Right lobe of liver (tissue), 6 donors: Measurements from ENCODE around the gene TMEM132D. TPM values are rescaled to one million over a fixed set of nuclear protein-coding genes. Genes with fewer than 3 reads are reported as not detected.

Experiments used
- ATAC-seq, 4 donors: fragments of 200-7000 bp; cut with Tn5 transposase; one replicate each; pipeline ENCODE4 v1.9.1; 2020; ENCODE audit warnings: mild to moderate bottlenecking in 4 of 4, moderate library complexity in 4 of 4
- DNase-seq, 3 donors: peaks; one replicate each; pipeline ENCODE4 v3.0.0-alpha.2; 2020
- H3K27ac ChIP-seq, 3 donors: fragments of 200-600 bp; one replicate each; pipeline ENCODE4 v1.8.0; 2022
- H3K27me3 ChIP-seq, 2 donors: fragments of 200-600 bp; one replicate each; pipeline ENCODE4 v1.8.0; 2022
- H3K36me3 ChIP-seq, 4 donors: fragments of 200-600 bp; sonication (generic) in 1 of 4; one replicate each; pipeline versions ENCODE4 v1.5.1 to v1.8.0; 2017 to 2022; ENCODE audit warnings: control low read depth in 1 of 4
- H3K4me1 ChIP-seq, 4 donors: fragments of 200-600 bp; sonication (generic) in 1 of 4; one replicate each; pipeline versions ENCODE4 v1.5.1 to v1.8.0; 2017 to 2022; ENCODE audit warnings: control low read depth in 1 of 4
- H3K4me3 ChIP-seq, 3 donors: fragments of 200-600 bp; one replicate each; pipeline ENCODE4 v1.8.0; 2022
- H3K9me3 ChIP-seq, 4 donors: fragments of 200-600 bp; sonication (generic) in 1 of 4; one replicate each; pipeline versions ENCODE4 v1.5.1 to v1.8.0; 2017 to 2022; ENCODE audit warnings: control low read depth in 1 of 4
- CTCF ChIP-seq, 4 donors: fragments of 200-600 bp in 3 of 4; fragments of 450-650 bp in 1 of 4; IDR thresholded peaks; one replicate each; pipeline versions ENCODE4 v1.5.1 to v1.8.0; 2016 to 2022; ENCODE audit warnings: antibody characterized with exemption in 4 of 4, mild to moderate bottlenecking in 2 of 4
- POLR2A ChIP-seq: fragments of 450-650 bp; IDR thresholded peaks from one replicate; pipeline ENCODE4 v1.6.1; 2017; ENCODE audit warnings: antibody characterized with exemption, mild to moderate bottlenecking
- WGBS: methylation state at CpG from one replicate; pipeline ENCODE4 v1.1.6; 2018; ENCODE audit warnings: low coverage, low lambda C conversion rate; ENCODE audit not compliant: insufficient coverage; ENCODE audit errors: missing lambda C conversion rate; 5-methylcytosine and 5-hydroxymethylcytosine counted together
- intact Hi-C, 2 donors: fragments of 100-400 bp; cut with DNase I; formaldehyde crosslinking; loops; one replicate each; pipeline versions ENCODE4 v1.11.2 to v1.14.1; 2022
- total RNA-seq, 6 experiments: library from RNA; depleted of rRNA in 2 of 6; stranded (reverse); fragments of >200 nt in 2 of 6; fragmentation: NEBNext Ultra II Directional in 3 of 6; extraction: Animal tissue kit (Norgen Biotek cat#: 25700) in 3 of 6; gene quantifications; one replicate each; pipeline versions ENCODE4 v1.1.0 to v1.2.4, GENCODE V29; 2016 to 2023
- donor health status: DM: no; HTN: yes; CAD: no.
- donor health status: DM: no; HTN: no; CAD: no.
- donor health status: DM: no; HTN: no; CAD: no.
- donor health status: DM: no; HTN: yes; CAD: no.
- donor health status: DM: no; HTN: yes; CAD: no.

Gene TMEM132D
- total RNA-seq, 6 experiments from 2014 or later, result 0.10 to 0.35 (median 0.33) TPM; not detected in 3

- no peak for DNase-seq
- ATAC-seq, result no peak
- TF ChIP-seq CTCF (IDR thresholded peaks at IDR 0.05) (no peak), POLR2A (no peak)
- WGBS, result 53% methylated on average over 9 of the region's 9 CpGs
- H3K27me3 ChIP-seq, result no peaks in the 10 kb centered on the region
- H3K4me1 ChIP-seq, result no peaks in the 10 kb centered on the region
- intact Hi-C loops, result no loop called here
- no peaks in the 10 kb centered on the region for H3K9me3 ChIP-seq
- H3K4me3 ChIP-seq, result no peak overlapping the region
- H3K27ac ChIP-seq, result no peak overlapping the region
- H3K36me3 ChIP-seq, result no peaks in the 10 kb centered on the region
Observed at GRCh38 chr12:129245769-129246168, 658.1 kb downstream of the TMEM132D start.

- Histone ChIP-seq H3K27me3 (no peaks in the 10 kb centered on the region), H3K36me3 (no peaks in the 10 kb centered on the region), H3K27ac (no peak overlapping the region), H3K4me1 (no peaks in the 10 kb centered on the region), H3K9me3 (no peaks in the 10 kb centered on the region), H3K4me3 (no peak overlapping the region)
- intact Hi-C loops, result no loop called here
- ATAC-seq (no peak), DNase-seq (no peak)
- 20% methylated on average over 1 of the region's 1 CpG for WGBS
- no peak for TF ChIP-seq CTCF (IDR thresholded peaks at IDR 0.05)
- TF ChIP-seq POLR2A, result no peak
Observed at GRCh38 chr12:129241852-129242251, 662.0 kb downstream of the TMEM132D start.

GRCh38 chr12:129237881-129238280 is 665.9 kb downstream of the TMEM132D start:
- Histone ChIP-seq H3K4me1 (no peaks in the 10 kb centered on the region), H3K9me3 (no peaks in the 10 kb centered on the region), H3K27ac (no peak overlapping the region), H3K27me3 (no peaks in the 10 kb centered on the region), H3K36me3 (no peaks in the 10 kb centered on the region), H3K4me3 (no peak overlapping the region)
- ATAC-seq (no peak), DNase-seq (no peak)
- no peak for TF ChIP-seq POLR2A
- TF ChIP-seq CTCF (IDR thresholded peaks at IDR 0.05), result no peak
- WGBS, result 61% methylated on average over 5 of the region's 5 CpGs
- intact Hi-C loops, result no loop called here

- TF ChIP-seq CTCF (IDR thresholded peaks at IDR 0.05), result no peak
- TF ChIP-seq POLR2A, result no peak
- no peak for ATAC-seq
Observed at GRCh38 chr12:129234209-129234608, 669.6 kb downstream of the TMEM132D start.

GRCh38 chr12:129231491-129231890 is 672.3 kb downstream of the TMEM132D start:
- no peaks in the 10 kb centered on the region for H3K9me3 ChIP-seq
- ATAC-seq, result no peak
- 25% methylated on average over 2 of the region's 3 CpGs for WGBS
- no peak overlapping the region for H3K27ac ChIP-seq
- no peaks in the 10 kb centered on the region for H3K4me1 ChIP-seq
- H3K27me3 ChIP-seq, result no peaks in the 10 kb centered on the region
- intact Hi-C loops, result no loop called here
- no peaks in the 10 kb centered on the region for H3K36me3 ChIP-seq
- DNase-seq, result no peak
- no peak overlapping the region for H3K4me3 ChIP-seq
- TF ChIP-seq CTCF (IDR thresholded peaks at IDR 0.05) (no peak), POLR2A (no peak)

More at GRCh38 chr12:129234209-129234608, 669.6 kb downstream of the TMEM132D start:
- H3K27ac ChIP-seq, result no peak overlapping the region
- intact Hi-C loops, result no loop called here
- no peak for DNase-seq
- H3K4me1 ChIP-seq, result no peaks in the 10 kb centered on the region
- no peaks in the 10 kb centered on the region for H3K27me3 ChIP-seq
- H3K9me3 ChIP-seq, result no peaks in the 10 kb centered on the region
- WGBS, result 32% methylated on average over 6 of the region's 6 CpGs
- no peaks in the 10 kb centered on the region for H3K36me3 ChIP-seq
- no peak overlapping the region for H3K4me3 ChIP-seq
